SK-N-MC (cell line): Measurements from ENCODE around the gene HEPACAM.

Experiments used
- EZH2 ChIP-seq: fragments of 200-600 bp; sonication (generic); IDR thresholded peaks from one replicate; pipeline ENCODE4 v1.6.1; 2017; ENCODE audit warnings: antibody characterized with exemption
- FOXP2 ChIP-seq: optimal IDR thresholded peaks from 2 replicates; pipeline ENCODE3; 2011; ENCODE audit warnings: mild to moderate bottlenecking, moderate library complexity; ENCODE audit not compliant: insufficient read depth; ENCODE audit errors: extremely low read length, control extremely low read depth
- POLR2AphosphoS5 ChIP-seq: IDR thresholded peaks from 2 replicates; pipeline ENCODE4 v1.6.1; 2012; ENCODE audit warnings: mild to moderate bottlenecking, low read depth, low read length, borderline replicate concordance

DNA sequence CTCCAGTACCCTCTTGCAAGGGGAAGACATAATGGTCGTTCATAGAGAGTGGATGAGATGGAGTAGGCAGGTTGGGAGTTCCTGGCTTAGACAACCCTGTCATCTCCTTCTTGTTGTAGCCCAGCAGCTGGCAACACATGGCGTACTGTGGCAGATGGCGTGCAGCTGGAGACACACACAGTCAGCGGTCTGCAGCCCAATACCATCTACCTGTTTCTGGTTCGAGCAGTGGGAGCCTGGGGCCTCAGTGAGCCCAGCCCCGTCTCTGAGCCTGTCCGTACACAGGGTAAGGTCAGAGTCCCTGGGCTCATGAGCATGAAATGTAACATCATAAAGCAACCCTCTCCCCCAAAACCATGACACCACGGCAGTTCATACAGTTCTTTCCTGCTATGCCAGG is 61.9 kb downstream of the HEPACAM start:
- TF ChIP-seq EZH2, result no peak
- TF ChIP-seq POLR2AphosphoS5, result no peak
- TF ChIP-seq FOXP2, result no peak
